HG03108 (cell line): ENCODE measurements around the gene ATP9A.
"Not testable (repeated sequence)": the region's sequence is repeated elsewhere in the genome, so short reads cannot be mapped to it uniquely, and the experiment has no call there.

ENCODE experiments used
- ATAC-seq: cut with Tn5 transposase; IDR thresholded peaks from one replicate; pipeline ENCODE4 v1.9.1; 2021; ENCODE audit warnings: moderate library complexity; ENCODE audit not compliant: unreplicated experiment

Gene ATP9A

GRCh38 chr20:51581571-51581970 lies 186.6 kb downstream of the ATP9A start:
- ATAC-seq: no peak

- no peak for ATAC-seq
Observed at GRCh38 chr20:51579137-51579536, 189.1 kb downstream of the ATP9A start.

- no peak for ATAC-seq
Observed at GRCh38 chr20:51578145-51578459, 190.1 kb downstream of the ATP9A start.

GRCh38 chr20:51577432-51578144 lies 190.6 kb downstream of the ATP9A start:
- ATAC-seq: no peak

- ATAC-seq: no peak
Observed at GRCh38 chr20:51575486-51575885, 192.7 kb downstream of the ATP9A start.

GRCh38 chr20:51574248-51575033 lies 193.7 kb downstream of the ATP9A start:
- ATAC-seq: no peak

- no peak for ATAC-seq
Observed at GRCh38 chr20:51573576-51574243, 194.5 kb downstream of the ATP9A start.

- ATAC-seq: no peak
Observed at GRCh38 chr20:51571460-51571794, 196.8 kb downstream of the ATP9A start.

- no peak for ATAC-seq
Observed at GRCh38 chr20:51570739-51571459, 197.3 kb downstream of the ATP9A start.

GRCh38 chr20:51569815-51570738 lies 198.1 kb downstream of the ATP9A start:
- ATAC-seq: no peak

GRCh38 chr20:51568533-51568932 lies 199.7 kb downstream of the ATP9A start:
- ATAC-seq: not testable (repeated sequence)

- no peak for ATAC-seq
Observed at GRCh38 chr20:51567622-51568021, 200.6 kb downstream of the ATP9A start.

- ATAC-seq: no peak
Observed at GRCh38 chr20:51566594-51566993, 201.6 kb downstream of the ATP9A start.

GRCh38 chr20:51565298-51566144 lies 202.7 kb downstream of the ATP9A start:
- no peak for ATAC-seq

GRCh38 chr20:51563486-51564332 lies 204.5 kb downstream of the ATP9A start:
- ATAC-seq: no peak

- ATAC-seq: no peak
Observed at GRCh38 chr20:51563174-51563485, 205.1 kb downstream of the ATP9A start.

GRCh38 chr20:51562332-51563173 lies 205.6 kb downstream of the ATP9A start:
- ATAC-seq: no peak

- ATAC-seq: no peak
Observed at GRCh38 chr20:51562027-51562331, 206.2 kb downstream of the ATP9A start.
